Gastrocnemius medialis (tissue), 4 donors: ENCODE results near the gene C10orf53. TPM values are rescaled to one million over a fixed set of nuclear protein-coding genes. Genes with fewer than 3 reads are reported as not detected.

Source experiments
- ATAC-seq, 2 donors: fragments of 150-250 bp; one replicate each; pipeline ENCODE4 v1.9.1; 2016
- DNase-seq, 2 donors: peaks; one replicate each; pipeline ENCODE4 v3.0.0-alpha.2; 2019
- H3K27ac ChIP-seq, 4 donors: fragments of 200-600 bp; sonication (generic); 1 replicate in 1 of 4; 2 replicates in 3 of 4; pipeline ENCODE4 v1.5.1; 2016 to 2018; ENCODE audit warnings: mild to moderate bottlenecking in 2 of 4, moderate library complexity in 1 of 4
- H3K27me3 ChIP-seq, 3 donors: fragments of 200-600 bp; sonication (generic) in 2 of 3; 1 replicate in 1 of 3; 2 replicates in 2 of 3; pipeline versions ENCODE4 v1.5.1 to v1.6.0; 2016 to 2019; ENCODE audit warnings: mild to moderate bottlenecking in 1 of 3, moderate library complexity in 1 of 3
- H3K36me3 ChIP-seq, 2 donors: fragments of 200-600 bp; sonication (generic) in 1 of 2; one replicate each; pipeline ENCODE4 v1.5.1; 2017 to 2018
- H3K4me1 ChIP-seq, 2 donors: fragments of 200-600 bp; sonication (generic) in 1 of 2; one replicate each; pipeline ENCODE4 v1.5.1; 2016 to 2017; ENCODE audit warnings: mild to moderate bottlenecking in 2 of 2
- H3K4me3 ChIP-seq, 4 donors: fragments of 200-600 bp; sonication (generic) in 3 of 4; 1 replicate in 1 of 4; 2 replicates in 3 of 4; pipeline ENCODE4 v1.5.1; 2016 to 2019; ENCODE audit warnings: mild to moderate bottlenecking in 2 of 4
- H3K9me3 ChIP-seq, 3 donors: fragments of 200-600 bp; sonication (generic) in 2 of 3; 1 replicate in 1 of 3; 2 replicates in 2 of 3; pipeline ENCODE4 v1.5.1; 2016 to 2019
- POLR2A ChIP-seq, 2 donors: fragments of 450-650 bp; IDR thresholded peaks; one replicate each; pipeline ENCODE4 v1.6.1; 2017; ENCODE audit warnings: antibody characterized with exemption in 2 of 2, mild to moderate bottlenecking in 2 of 2, moderate library complexity in 2 of 2
- in situ Hi-C, 4 donors: fragments of 200-750 bp; cut with MboI; loops; one replicate each; pipeline versions ENCODE4 v1.15.0 to v1.8.0; 2017; ENCODE audit warnings: low sequenced_read_pairs in 4 of 4
- intact Hi-C: fragments of 100-400 bp; cut with DNase I; formaldehyde crosslinking; loops from one replicate; pipeline ENCODE4 v1.15.1; 2023; ENCODE audit warnings: low total_unique reads
- total RNA-seq, 4 donors: library from RNA; depleted of rRNA; stranded (reverse); fragments of >200 nt; gene quantifications; one replicate each; pipeline versions ENCODE4 v1.1.0 to v1.2.3, GENCODE V29; 2016
- TF ChIP-seq, protein P1 (sequence below), 5 experiments: fragments of 450-650 bp in 3 of 5; fragments of 200-600 bp in 2 of 5; sonication (generic) in 2 of 5; IDR thresholded peaks in 4 of 5; conservative IDR thresholded peaks in 1 of 5; 1 replicate in 4 of 5; 2 replicates in 1 of 5; pipeline ENCODE4 v1.5.1; 2016 to 2019; ENCODE audit warnings: antibody characterized with exemption in 5 of 5, mild to moderate bottlenecking in 3 of 5, moderate library complexity in 3 of 5

The C10orf53 gene, protein sequence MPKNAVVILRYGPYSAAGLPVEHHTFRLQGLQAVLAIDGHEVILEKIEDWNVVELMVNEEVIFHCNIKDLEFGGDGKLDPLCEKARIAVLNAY
- not detected for total RNA-seq

DNA sequence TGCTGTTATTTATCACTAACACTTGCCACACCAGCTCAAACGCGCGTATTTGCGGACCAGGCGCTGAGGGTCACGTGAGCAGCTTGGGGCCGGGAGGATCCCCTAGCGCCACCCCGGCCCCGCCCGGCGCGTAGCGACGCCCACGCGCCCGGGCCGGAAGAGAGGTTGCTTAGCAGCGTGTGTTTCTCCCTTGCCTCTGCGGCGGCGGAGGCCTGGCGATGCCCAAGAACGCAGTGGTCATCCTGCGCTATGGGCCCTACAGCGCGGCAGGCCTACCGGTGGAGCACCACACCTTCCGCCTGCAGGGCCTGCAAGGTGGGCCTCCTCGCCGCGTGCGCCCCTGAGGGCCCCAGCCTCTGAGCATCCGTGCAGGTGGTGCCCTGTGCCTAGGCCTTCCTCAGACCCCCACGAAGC is at the start of gene C10orf53:
Gene C10orf53 (plus strand): TSS at position 172 of the 414 bp plus-strand sequence. CDS start 47 bp downstream, at position 219.
- no peak for ATAC-seq
- intact Hi-C loops (no loop called here), in situ Hi-C loops (no loop called here)
- no peak within 1 kb of the TSS for H3K4me3 ChIP-seq
- no peak for TF ChIP-seq POLR2A (IDR thresholded peaks at IDR 0.05)
- TF ChIP-seq, protein P1, sequence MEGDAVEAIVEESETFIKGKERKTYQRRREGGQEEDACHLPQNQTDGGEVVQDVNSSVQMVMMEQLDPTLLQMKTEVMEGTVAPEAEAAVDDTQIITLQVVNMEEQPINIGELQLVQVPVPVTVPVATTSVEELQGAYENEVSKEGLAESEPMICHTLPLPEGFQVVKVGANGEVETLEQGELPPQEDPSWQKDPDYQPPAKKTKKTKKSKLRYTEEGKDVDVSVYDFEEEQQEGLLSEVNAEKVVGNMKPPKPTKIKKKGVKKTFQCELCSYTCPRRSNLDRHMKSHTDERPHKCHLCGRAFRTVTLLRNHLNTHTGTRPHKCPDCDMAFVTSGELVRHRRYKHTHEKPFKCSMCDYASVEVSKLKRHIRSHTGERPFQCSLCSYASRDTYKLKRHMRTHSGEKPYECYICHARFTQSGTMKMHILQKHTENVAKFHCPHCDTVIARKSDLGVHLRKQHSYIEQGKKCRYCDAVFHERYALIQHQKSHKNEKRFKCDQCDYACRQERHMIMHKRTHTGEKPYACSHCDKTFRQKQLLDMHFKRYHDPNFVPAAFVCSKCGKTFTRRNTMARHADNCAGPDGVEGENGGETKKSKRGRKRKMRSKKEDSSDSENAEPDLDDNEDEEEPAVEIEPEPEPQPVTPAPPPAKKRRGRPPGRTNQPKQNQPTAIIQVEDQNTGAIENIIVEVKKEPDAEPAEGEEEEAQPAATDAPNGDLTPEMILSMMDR (IDR thresholded peaks at IDR 0.05 in 4 of 5, conservative IDR thresholded peaks at IDR 0.05 in 1 of 5), result no peak
- no peaks in the 10 kb centered on the region for H3K36me3 ChIP-seq
- H3K27me3 ChIP-seq, result peaks cover 0 to 21% (median 8%) of the 10 kb centered on the region in 3 donors
- no peaks in the 10 kb centered on the region for H3K4me1 ChIP-seq
- H3K27ac ChIP-seq, result no peak within 1 kb of the TSS
- no peak for DNase-seq
- peaks cover 0 to 11% (median 0%) of the 10 kb centered on the region in 3 donors for H3K9me3 ChIP-seq

DNA sequence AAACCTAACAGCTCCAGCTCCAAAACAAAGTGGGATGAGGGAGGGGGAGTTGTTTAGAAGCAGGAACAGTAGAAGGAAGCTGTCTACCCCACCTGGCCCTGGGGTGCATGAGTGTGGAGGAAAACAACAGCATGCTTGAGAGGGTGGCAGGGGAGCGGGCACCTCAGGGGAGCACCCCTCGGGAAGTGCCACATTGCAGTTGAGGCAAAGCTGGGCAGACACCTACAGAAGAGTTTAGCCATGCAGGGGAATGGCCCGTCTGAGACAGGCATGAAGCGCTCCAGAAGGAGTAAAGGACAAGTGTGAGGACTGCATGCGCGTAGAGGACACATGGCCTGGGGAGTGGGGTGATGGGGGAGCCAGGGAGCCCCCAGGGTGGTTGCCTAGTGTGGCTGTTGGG is 47.5 kb upstream of the C10orf53 start:
- Histone ChIP-seq H3K4me1 (no peaks in the 10 kb centered on the region), H3K36me3 (no peaks in the 10 kb centered on the region), H3K4me3 (no peak overlapping the region), H3K9me3 (no peaks in the 10 kb centered on the region), H3K27ac (no peak overlapping the region), H3K27me3 (no peaks in the 10 kb centered on the region)
- ATAC-seq (no peak), DNase-seq (no peak)
- TF ChIP-seq, protein P1 (IDR thresholded peaks at IDR 0.05 in 4 of 5, conservative IDR thresholded peaks at IDR 0.05 in 1 of 5), result no peak
- TF ChIP-seq POLR2A (IDR thresholded peaks at IDR 0.05), result no peak
- in situ Hi-C loops, result no loop called here
- intact Hi-C loops, result no loop called here

DNA sequence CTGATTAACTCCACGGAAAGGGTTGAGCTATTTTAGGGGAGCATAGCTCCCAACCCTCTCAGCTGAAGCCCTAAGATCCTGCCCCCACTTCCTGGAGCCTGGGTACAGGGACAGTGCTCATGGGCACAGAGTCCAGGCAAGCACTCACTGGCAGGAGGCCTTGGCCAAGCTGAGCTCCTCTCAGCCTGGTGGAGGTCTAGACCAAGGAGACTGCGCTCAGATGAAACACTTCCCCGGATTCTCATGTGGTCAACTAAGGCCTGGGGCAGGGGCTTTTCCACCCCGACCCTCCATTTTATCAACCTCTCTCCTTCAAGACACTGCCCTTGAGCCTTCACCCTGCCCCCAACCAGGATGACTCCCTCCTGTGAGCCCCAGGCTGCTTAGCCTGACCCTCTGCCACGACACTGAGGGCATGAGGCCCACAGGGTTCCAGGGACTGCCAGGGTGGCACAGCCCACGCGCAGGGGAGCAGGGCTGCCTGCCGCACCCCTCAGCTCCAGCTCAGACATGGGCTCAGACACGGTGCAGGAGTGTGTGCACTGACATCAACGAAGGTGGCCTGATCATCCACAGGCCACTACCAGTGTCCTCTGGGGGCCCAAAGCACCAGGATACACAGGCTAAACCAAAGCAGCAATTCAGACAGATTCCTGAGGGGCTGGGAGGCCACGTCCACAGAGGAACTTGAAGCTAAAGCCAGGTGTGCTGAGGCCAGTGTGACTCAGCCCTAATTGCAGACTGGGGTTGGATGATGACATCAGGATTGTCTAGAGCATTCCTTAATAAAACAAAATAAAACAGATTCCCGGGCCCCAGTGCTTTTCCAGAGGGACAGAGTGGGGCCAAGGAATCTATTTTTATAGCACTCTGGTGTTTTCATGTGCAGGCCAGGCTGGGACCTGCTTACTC is 46.8 kb upstream of the C10orf53 start:
- H3K27me3 ChIP-seq, result no peaks in the 10 kb centered on the region
- ATAC-seq (no peak), DNase-seq (no peak)
- TF ChIP-seq, protein P1 (IDR thresholded peaks at IDR 0.05 in 4 of 5, conservative IDR thresholded peaks at IDR 0.05 in 1 of 5), result no peak
- TF ChIP-seq POLR2A (IDR thresholded peaks at IDR 0.05), result no peak
- H3K4me3 ChIP-seq, result no peak overlapping the region
- H3K4me1 ChIP-seq, result no peaks in the 10 kb centered on the region
- no peaks in the 10 kb centered on the region for H3K9me3 ChIP-seq
- in situ Hi-C loops (no loop called here), intact Hi-C loops (no loop called here)
- H3K36me3 ChIP-seq, result no peaks in the 10 kb centered on the region
- no peak overlapping the region for H3K27ac ChIP-seq

DNA sequence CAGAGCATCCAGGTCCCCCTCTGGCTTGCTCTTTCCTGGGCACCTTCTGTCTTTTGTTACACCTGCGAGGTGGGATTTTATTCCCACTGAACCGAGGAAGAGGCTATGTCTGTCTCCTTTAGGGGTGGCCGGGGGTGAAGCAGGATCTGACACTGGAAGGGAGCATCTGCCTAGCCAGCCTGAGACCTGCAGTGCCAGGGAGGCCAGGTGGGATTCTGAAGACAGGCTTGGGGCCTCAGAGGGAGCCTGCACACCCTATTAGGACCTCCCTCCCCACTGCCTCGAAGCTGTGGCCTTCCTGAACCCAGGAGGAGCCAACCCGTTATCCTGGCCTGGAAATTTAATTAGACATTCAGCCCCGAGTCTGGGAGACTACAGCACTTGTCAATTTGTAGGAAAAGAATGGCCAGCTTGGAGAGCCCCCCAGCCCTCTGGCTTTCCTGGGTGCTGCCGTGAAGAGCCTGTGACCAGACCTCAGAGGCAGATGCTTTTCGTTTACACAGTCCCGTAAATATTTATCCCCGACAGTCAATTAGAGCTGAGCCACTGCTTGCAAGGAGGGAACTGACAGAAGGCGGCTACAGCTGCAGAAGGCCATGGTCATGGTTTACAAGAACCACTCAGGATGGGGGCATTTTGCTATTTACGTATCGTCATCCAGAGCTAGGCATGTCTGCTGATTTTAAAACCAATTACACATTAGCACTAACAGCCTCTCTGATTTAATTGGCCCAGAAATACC is 46.0 kb upstream of the C10orf53 start:
- Histone ChIP-seq H3K27me3 (peaks cover 0 to 3% (median 0%) of the 10 kb centered on the region in 3 donors), H3K9me3 (no peaks in the 10 kb centered on the region), H3K36me3 (no peaks in the 10 kb centered on the region), H3K4me3 (no peak overlapping the region), H3K4me1 (no peaks in the 10 kb centered on the region), H3K27ac (no peak overlapping the region)
- ATAC-seq (no peak), DNase-seq (no peak)
- TF ChIP-seq, protein P1 (IDR thresholded peaks at IDR 0.05 in 4 of 5, conservative IDR thresholded peaks at IDR 0.05 in 1 of 5), result no peak
- TF ChIP-seq POLR2A (IDR thresholded peaks at IDR 0.05), result no peak
- in situ Hi-C loops, result no loop called here
- intact Hi-C loops, result no loop called here
